SK-N-SH treated with all-trans-retinoic acid at 6 μM for 48 hours (cell line): Measurements from ENCODE around the gene MACC1.
"Not testable (repeated sequence)": the region's sequence is repeated elsewhere in the genome, so short reads cannot be mapped to it uniquely, and the experiment has no call there.

Source experiments
- ATAC-seq: fragments of 200-7000 bp; cut with Tn5 transposase; 3 replicates; pipeline ENCODE4 v1.9.1; 2020; ENCODE audit warnings: mild to moderate bottlenecking, moderate library complexity
- CREB5 ChIP-seq: fragments of 250-450 bp; sonication (Bioruptor Pico); IDR thresholded peaks from 2 replicates; pipeline ENCODE4 v1.5.1; 2020; ENCODE audit warnings: low read depth, mild to moderate bottlenecking, moderate library complexity
- CSDC2 ChIP-seq: fragments of 250-450 bp; sonication (Bioruptor Pico); IDR thresholded peaks from 2 replicates; pipeline ENCODE4 v1.5.0; 2020; ENCODE audit warnings: mild to moderate bottlenecking, moderate library complexity
- GLIS3 ChIP-seq: fragments of 250-450 bp; sonication (Bioruptor Pico); IDR thresholded peaks from 2 replicates; pipeline ENCODE4 v1.5.0; 2020; ENCODE audit warnings: mild to moderate bottlenecking, moderate library complexity
- ISL1 ChIP-seq: fragments of 250-450 bp; sonication (Bioruptor Pico); IDR thresholded peaks from 2 replicates; pipeline ENCODE4 v2.1.2; 2022; ENCODE audit warnings: mild to moderate bottlenecking, moderate library complexity
- OSR1 ChIP-seq: fragments of 250-450 bp; sonication (Bioruptor Pico); IDR thresholded peaks from 2 replicates; pipeline ENCODE4 v1.8.0; 2022; ENCODE audit warnings: moderate library complexity, mild to moderate bottlenecking, inconsistent platforms
- PPARA ChIP-seq: fragments of 250-450 bp; sonication (Bioruptor Pico); IDR thresholded peaks from 2 replicates; pipeline ENCODE4 v1.5.0; 2020; ENCODE audit warnings: mild to moderate bottlenecking, borderline replicate concordance
- RARB ChIP-seq: fragments of 250-450 bp; sonication (Bioruptor Pico); IDR thresholded peaks from 2 replicates; pipeline ENCODE4 v1.8.0; 2021; ENCODE audit warnings: mild to moderate bottlenecking, moderate library complexity
- TCF4 ChIP-seq: fragments of 250-450 bp; sonication (Bioruptor Pico); IDR thresholded peaks from 2 replicates; pipeline ENCODE4 v1.8.0; 2021; ENCODE audit warnings: mild to moderate bottlenecking, moderate library complexity, borderline replicate concordance
- TSHZ2 ChIP-seq: fragments of 250-450 bp; sonication (Bioruptor Pico); IDR thresholded peaks from 2 replicates; pipeline ENCODE4 v1.5.0; 2020; ENCODE audit warnings: mild to moderate bottlenecking, moderate library complexity
- ZC3H10 ChIP-seq: fragments of 250-450 bp; sonication (Bioruptor Pico); IDR thresholded peaks from 2 replicates; pipeline ENCODE4 v1.5.1; 2021; ENCODE audit warnings: mild to moderate bottlenecking, moderate library complexity
- ZFP3 ChIP-seq: fragments of 250-450 bp; sonication (Bioruptor Pico); IDR thresholded peaks from 2 replicates; pipeline ENCODE4 v1.5.0; 2020; ENCODE audit warnings: mild to moderate bottlenecking, moderate library complexity
- ZFP30 ChIP-seq: fragments of 450-650 bp; formaldehyde crosslinking; IDR thresholded peaks from 2 replicates; pipeline ENCODE4 v1.5.0; 2022; ENCODE audit warnings: mild to moderate bottlenecking, moderate library complexity
- ZNF8 ChIP-seq: fragments of 450-650 bp; formaldehyde crosslinking; IDR thresholded peaks from 2 replicates; pipeline ENCODE4 v1.5.0; 2020; ENCODE audit warnings: mild to moderate bottlenecking, moderate library complexity

MACC1 gene

GRCh38 chr7:20133803-20134202 lies 83.4 kb downstream of the MACC1 start:
- TF ChIP-seq ZFP30 (no peak), ZNF8 (CRISPR knock-in tag) (no peak)
- ATAC-seq = no peak

- ATAC-seq = no peak
- no peak for TF ChIP-seq RARB (CRISPR knock-in tag)
- no peak for TF ChIP-seq PPARA
- no peak for TF ChIP-seq GLIS3
- TF ChIP-seq ZC3H10 (CRISPR knock-in tag) = no peak
- no peak for TF ChIP-seq ISL1
- TF ChIP-seq CREB5 = no peak
Observed at GRCh38 chr7:20132585-20132984, 84.6 kb downstream of the MACC1 start.

- TF ChIP-seq TCF4 (CRISPR knock-in tag) (no peak), PPARA (no peak), ISL1 (no peak)
- ATAC-seq = no peak
Observed at GRCh38 chr7:20131776-20132175, 85.4 kb downstream of the MACC1 start.

- no peak for ATAC-seq
- no peak for TF ChIP-seq ZNF8 (CRISPR knock-in tag)
- TF ChIP-seq OSR1 (CRISPR knock-in tag) = no peak
- no peak for TF ChIP-seq TSHZ2 (CRISPR knock-in tag)
Observed at GRCh38 chr7:20129920-20130319, 87.3 kb downstream of the MACC1 start.

- TF ChIP-seq ISL1 (no peak), ZFP30 (no peak), OSR1 (CRISPR knock-in tag) (no peak), TSHZ2 (CRISPR knock-in tag) (no peak), TCF4 (CRISPR knock-in tag) (no peak), ZFP3 (CRISPR knock-in tag) (no peak), CSDC2 (no peak), RARB (CRISPR knock-in tag) (no peak), ZC3H10 (CRISPR knock-in tag) (no peak)
- no peak for ATAC-seq
Observed at GRCh38 chr7:20128001-20128400, 89.2 kb downstream of the MACC1 start.

- not testable (repeated sequence) for ATAC-seq
Observed at GRCh38 chr7:20126060-20126459, 91.1 kb downstream of the MACC1 start.

- not testable (repeated sequence) for ATAC-seq
Observed at GRCh38 chr7:20124087-20124486, 93.1 kb downstream of the MACC1 start.

GRCh38 chr7:20122653-20123316 lies 94.4 kb downstream of the MACC1 start:
- not testable (repeated sequence) for ATAC-seq
